ENCODE measurements around the gene C4orf54. TPM values are rescaled to one million over a fixed set of nuclear protein-coding genes. Genes with fewer than 3 reads are reported as not detected.

C4orf54 gene
- total and polyA plus RNA-seq, 10 of the 15 experiments (the other 5 are each of a cell fraction or from before 2014, with no cell fraction given) = 0.01 TPM; not detected in 9

GRCh38 chr4:99693140-99693539 is 35.5 kb upstream of the C4orf54 start:
- H3K4me2 ChIP-seq (ENCODE audit: control insufficient read depth, insufficient read depth) = no peak overlapping the region
- no peaks in the 10 kb centered on the region for H3K27me3 ChIP-seq (replicated peaks in 1 of 2; ENCODE audit: control insufficient read depth in 2 of 2, insufficient read depth in 2 of 2, low read length in 1 of 2)
- in situ Hi-C loops (cut with MboI) = no loop called here
- SMC1A ChIA-PET (ENCODE audit: uncharacterized antibody, unreplicated experiment) = no interaction called here
- no peak overlapping the region for H3K9ac ChIP-seq (ENCODE audit: control insufficient read depth, insufficient read depth, low read length)
- no peaks in the 10 kb centered on the region; the same call in 2 of the 3 replicates for H3K9me3 ChIP-seq (replicated peaks; ENCODE audit: control insufficient read depth, insufficient read depth, low read length)
- TF ChIP-seq MLLT1 (IDR thresholded peaks at IDR 0.05) (no peak), BCLAF1 (IDR thresholded peaks at IDR 0.05) (no peak), POLR2A (IDR thresholded peaks at IDR 0.05; ENCODE audit: low read depth, low read length) (no peak), KAT2A (conservative IDR thresholded peaks at IDR 0.05; ENCODE audit: control insufficient read depth, low read depth, low read length) (no peak), NFXL1 (IDR thresholded peaks at IDR 0.05; ENCODE audit: borderline replicate concordance) (no peak), PKNOX1 (IDR thresholded peaks at IDR 0.05) (no peak), ZZZ3 (IDR thresholded peaks at IDR 0.05; ENCODE audit: control insufficient read depth, insufficient read length, low read depth) (no peak), HSF1 (IDR thresholded peaks at IDR 0.05; ENCODE audit: low read depth, low read length) (no peak)
- FAIRE-seq = no peak
- RAD21 ChIA-PET (ENCODE audit: unreplicated experiment) = no interaction called here
- CTCF ChIA-PET = interaction anchor here (1.7 kb wide), 1 partner anchor 13 kb away, joined by 3 read pairs; no protein-coding TSS in a partner anchor
- DNase-seq (ENCODE audit: low read depth, low spot score) = no peak
- no peaks in the 10 kb centered on the region for H3K4me1 ChIP-seq (ENCODE audit: control insufficient read depth, insufficient read depth, low read length)
- no peak overlapping the region for H3K27ac ChIP-seq (ENCODE audit: control insufficient read depth, insufficient read depth)
- no peak overlapping the region for H3K4me3 ChIP-seq
- H2AFZ ChIP-seq (ENCODE audit: control insufficient read depth, low read depth, low read length) = no peak overlapping the region
- no peaks in the 10 kb centered on the region for H3K36me3 ChIP-seq (ENCODE audit: control insufficient read depth in 2 of 2, insufficient read depth in 2 of 2, low read length in 1 of 2)
- WGBS (ENCODE audit: insufficient coverage, insufficient replicate concordance, low lambda C conversion rate, missing lambda C conversion rate) = 0% methylated on average over 1 of the region's 1 CpG
- POLR2A ChIA-PET = interaction anchor here (0.6 kb wide), 1 partner anchor 316 kb away, joined by 4 read pairs; no protein-coding TSS in a partner anchor
- H3K79me2 ChIP-seq (ENCODE audit: control insufficient read depth, insufficient read depth, low read length) = no peaks in the 10 kb centered on the region
- no peak for ATAC-seq
- H4K20me1 ChIP-seq (ENCODE audit: control insufficient read depth, insufficient read depth) = no peaks in the 10 kb centered on the region
- intact Hi-C loops (cut with micrococcal nuclease; ENCODE audit: unreplicated experiment) = no loop called here
- BruUV-seq (replicated peaks) = no TSS peak
